Measurements from ENCODE around the gene GRIK5.

The GRIK5 gene

GRCh38 chr19:41969772-41970458, 100.1 kb downstream of the GRIK5 start:
- Histone ChIP-seq H3K4me1 (ENCODE audit: control insufficient read depth, insufficient read depth, low read length) (no peaks in the 10 kb centered on the region), H3K4me3 (ENCODE audit: low read depth, low read length) (no peak overlapping the region), H3K27ac (ENCODE audit: extremely low read depth, low read depth, low read length) (no peak overlapping the region), H3K36me3 (ENCODE audit: control insufficient read depth in 2 of 2, insufficient read depth in 1 of 2, low read length in 2 of 2) (no peaks in the 10 kb centered on the region), H3K9me3 (ENCODE audit: control insufficient read depth, insufficient read depth, low read depth, low read length) (no peaks in the 10 kb centered on the region)
- ChIA-PET CTCF (interaction anchor here (0.8 kb wide), 1 partner anchor 12 kb away, joined by 3 read pairs; no protein-coding TSS in a partner anchor), POLR2A (no interaction called here)
- TF ChIP-seq BCL6B (tag by site-specific recombination; IDR thresholded peaks at IDR 0.05) (no peak), PRDM10 (tag by site-specific recombination; IDR thresholded peaks at IDR 0.05) (peak; percentile 46)

- CTCF ChIA-PET = interaction anchor here (0.6 to 1.4 kb wide), 5 partner anchors 11 to 278 kb away, joined by 3 to 4 read pairs (median 3); no protein-coding TSS in a partner anchor
- H3K9me3 ChIP-seq (ENCODE audit: control insufficient read depth, insufficient read depth, low read depth, low read length) = no peaks in the 10 kb centered on the region
- H3K27ac ChIP-seq (ENCODE audit: extremely low read depth, low read depth, low read length) = no peak overlapping the region
- no peaks in the 10 kb centered on the region for H3K4me1 ChIP-seq (ENCODE audit: control insufficient read depth, insufficient read depth, low read length)
- POLR2A ChIA-PET = no interaction called here
- H3K36me3 ChIP-seq (ENCODE audit: control insufficient read depth in 2 of 2, insufficient read depth in 1 of 2, low read length in 2 of 2) = no peaks in the 10 kb centered on the region
- no peak for TF ChIP-seq ZNF121 (tag by site-specific recombination; IDR thresholded peaks at IDR 0.05)
- TF ChIP-seq ZNF488 (tag by site-specific recombination; IDR thresholded peaks at IDR 0.05) = no peak
- TF ChIP-seq ZEB2 (tag by site-specific recombination; IDR thresholded peaks at IDR 0.05) = no peak
- no peak for TF ChIP-seq ZBTB6 (tag by site-specific recombination; IDR thresholded peaks at IDR 0.05)
- no peak for TF ChIP-seq TSHZ1 (tag by site-specific recombination; IDR thresholded peaks at IDR 0.05; ENCODE audit: borderline replicate concordance)
- no peak for TF ChIP-seq ZNF692 (tag by site-specific recombination; IDR thresholded peaks at IDR 0.05)
- TF ChIP-seq ZNF335 (tag by site-specific recombination; conservative IDR thresholded peaks at IDR 0.05) = no peak
- TF ChIP-seq OVOL3 (tag by site-specific recombination; IDR thresholded peaks at IDR 0.05) = no peak
- no peak for TF ChIP-seq GLIS1 (tag by site-specific recombination; IDR thresholded peaks at IDR 0.05)
- TF ChIP-seq ZNF473 (tag by site-specific recombination; IDR thresholded peaks at IDR 0.05) = no peak
- H3K4me3 ChIP-seq (ENCODE audit: low read depth, low read length) = no peak overlapping the region
Observed at GRCh38 chr19:41968751-41969595, 101.0 kb downstream of the GRIK5 start.
